IPS-NIHi7 (cell line): Measurements from ENCODE around the gene USP22.
"Not testable (repeated sequence)": the region's sequence is repeated elsewhere in the genome, so short reads cannot be mapped to it uniquely, and the experiment has no call there.

Experiments
- DNase-seq: peaks from one replicate; pipeline ENCODE4 v3.0.0; 2012; ENCODE audit warnings: mixed read lengths; ENCODE audit errors: extremely low spot score

The USP22 gene

DNA sequence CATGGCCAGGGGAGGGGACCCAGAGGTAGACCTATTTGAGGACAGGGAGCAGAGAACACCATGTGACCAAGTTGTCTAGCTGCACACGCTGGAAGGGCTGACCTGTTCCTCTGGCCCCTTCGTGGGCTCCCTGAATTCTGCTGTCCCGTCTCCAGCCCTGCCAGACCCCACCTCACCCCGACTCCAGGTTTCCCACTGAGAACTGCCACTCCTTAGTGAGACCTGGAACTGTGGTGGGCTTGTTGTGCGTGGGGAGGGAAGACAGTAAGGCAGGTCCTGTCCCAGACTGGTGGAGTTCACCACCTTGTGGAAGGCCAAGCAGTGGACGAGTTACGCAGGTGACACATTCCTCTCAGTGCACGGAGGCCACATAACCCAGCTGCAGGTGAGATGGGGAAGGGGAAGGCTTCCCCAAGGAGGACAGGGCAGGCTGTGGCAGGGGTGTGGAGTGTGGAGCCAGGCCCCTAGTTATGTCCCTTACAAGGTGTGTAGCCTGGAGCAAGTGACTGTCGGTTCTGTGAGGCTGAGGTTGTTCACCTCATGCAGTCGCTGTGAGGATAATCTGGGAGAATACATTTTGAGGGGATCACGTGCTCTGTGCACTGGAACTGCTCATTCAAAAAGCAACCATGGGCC is 54.7 kb downstream of the USP22 start:
- DNase-seq = no peak

DNA sequence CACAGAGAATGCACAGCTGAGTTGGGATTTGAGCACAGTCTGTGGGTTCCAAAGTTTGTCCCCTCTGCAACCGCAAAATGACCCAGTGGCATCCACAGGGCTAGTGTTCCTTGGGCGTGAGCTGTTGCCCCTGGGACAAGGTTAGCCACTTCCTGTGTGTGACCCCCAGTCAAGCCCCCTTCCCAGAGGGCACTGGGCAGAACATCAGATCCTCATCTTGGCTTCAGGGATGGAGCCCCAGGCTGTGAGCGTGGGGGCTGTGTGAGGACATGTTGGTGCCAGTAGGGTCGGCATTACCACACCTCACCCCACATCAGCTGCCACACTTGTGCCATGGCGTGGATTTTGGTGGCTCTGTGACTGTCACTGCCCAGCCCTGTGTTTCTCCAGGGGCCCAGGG is 55.3 kb downstream of the USP22 start:
- no peak for DNase-seq

- DNase-seq = no peak
Observed at GRCh38 chr17:20986767-20987510, 55.9 kb downstream of the USP22 start.

- DNase-seq = no peak
Observed at GRCh38 chr17:20983359-20983637, 59.5 kb downstream of the USP22 start.

GRCh38 chr17:20982589-20983358 is 60.0 kb downstream of the USP22 start:
- no peak for DNase-seq

DNA sequence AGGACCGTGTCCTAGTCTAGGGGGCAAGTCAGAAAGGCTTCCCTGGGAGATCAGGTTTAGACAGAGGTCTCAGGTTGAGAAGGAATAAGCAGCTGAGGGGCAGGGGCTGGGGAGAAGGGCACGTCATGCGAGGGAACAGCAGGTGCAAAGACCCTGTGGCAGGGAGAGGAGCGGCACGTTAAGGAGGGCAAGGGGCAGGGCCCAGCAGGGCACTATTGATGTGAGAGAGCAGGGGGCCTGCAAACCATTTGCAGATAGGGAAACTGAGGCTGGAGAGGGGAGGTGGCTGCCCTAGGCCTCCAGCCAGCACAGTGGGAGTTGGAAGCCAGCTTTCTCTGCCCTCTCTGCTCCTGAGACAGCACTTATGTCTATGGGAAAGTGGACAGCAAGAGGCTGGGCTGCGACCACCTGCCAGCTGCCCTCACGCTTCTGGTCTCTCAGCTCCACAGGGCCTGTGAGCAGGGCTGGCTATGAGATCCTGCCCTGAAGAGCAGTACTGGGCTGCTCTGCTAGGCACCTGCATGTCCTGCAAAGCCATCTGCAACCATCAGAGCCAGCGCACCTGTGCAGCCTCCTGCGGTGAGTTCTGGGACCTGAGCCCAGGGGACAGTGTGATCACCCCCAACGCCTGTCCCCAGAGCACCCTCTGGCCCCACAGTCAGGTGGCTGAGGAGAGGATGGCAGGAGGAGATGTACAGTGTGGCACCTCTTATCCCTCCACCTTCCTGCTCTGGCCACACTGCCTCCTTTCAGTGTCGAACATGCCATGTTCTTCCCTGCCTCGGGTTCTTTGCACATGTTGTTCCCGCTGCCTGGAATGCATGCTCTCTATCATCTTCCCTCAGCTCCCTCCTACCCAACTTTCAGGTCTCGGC is 61.5 kb downstream of the USP22 start:
- DNase-seq = no peak

DNA sequence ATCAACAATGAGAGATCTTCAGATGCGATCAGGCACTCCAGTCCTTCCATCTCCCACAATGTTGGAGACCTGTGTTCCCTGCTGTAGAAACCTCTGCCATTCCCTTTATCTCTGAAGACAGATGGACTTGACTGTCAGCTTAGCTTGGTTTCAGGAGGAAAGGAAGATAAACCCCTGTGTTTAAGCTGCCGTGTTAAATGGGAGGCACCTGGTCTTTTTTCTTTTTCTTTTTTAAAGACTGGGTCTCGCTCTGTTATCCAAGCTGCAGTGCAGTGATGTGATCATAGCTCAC is 63.1 kb downstream of the USP22 start:
- DNase-seq = no peak

GRCh38 chr17:20979007-20979791 is 63.6 kb downstream of the USP22 start:
- not testable (repeated sequence) for DNase-seq

DNA sequence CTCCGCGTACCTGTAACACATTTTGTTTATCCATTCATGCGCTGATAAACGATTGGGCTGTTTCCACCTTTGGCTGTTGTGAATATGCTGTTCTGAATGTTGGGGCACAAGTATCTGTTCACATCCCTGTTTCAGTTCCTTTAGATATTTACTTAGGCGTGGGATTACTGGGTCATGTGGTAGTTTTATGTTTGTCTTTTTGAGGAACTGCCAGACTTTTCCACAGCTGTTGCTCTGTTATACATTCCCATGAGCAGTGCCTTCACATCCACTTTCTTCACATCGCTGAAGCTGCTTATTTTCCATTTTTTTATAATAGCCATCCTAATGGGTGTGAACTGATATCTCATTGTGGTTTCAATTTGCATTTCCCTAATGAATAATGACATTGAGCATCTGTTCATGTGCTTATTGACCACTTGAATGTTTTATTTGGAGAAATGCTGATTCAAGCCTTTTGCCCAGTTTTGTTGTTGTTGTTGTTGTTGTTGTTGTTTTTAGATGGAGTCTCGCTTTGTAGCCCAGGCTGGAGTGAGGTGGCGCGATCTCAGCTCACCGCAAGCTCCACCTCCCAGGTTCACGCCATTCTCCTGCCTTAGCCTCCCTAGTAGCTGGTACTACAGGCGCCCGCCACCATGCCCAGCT is 65.1 kb downstream of the USP22 start:
- DNase-seq = not testable (repeated sequence)

DNA sequence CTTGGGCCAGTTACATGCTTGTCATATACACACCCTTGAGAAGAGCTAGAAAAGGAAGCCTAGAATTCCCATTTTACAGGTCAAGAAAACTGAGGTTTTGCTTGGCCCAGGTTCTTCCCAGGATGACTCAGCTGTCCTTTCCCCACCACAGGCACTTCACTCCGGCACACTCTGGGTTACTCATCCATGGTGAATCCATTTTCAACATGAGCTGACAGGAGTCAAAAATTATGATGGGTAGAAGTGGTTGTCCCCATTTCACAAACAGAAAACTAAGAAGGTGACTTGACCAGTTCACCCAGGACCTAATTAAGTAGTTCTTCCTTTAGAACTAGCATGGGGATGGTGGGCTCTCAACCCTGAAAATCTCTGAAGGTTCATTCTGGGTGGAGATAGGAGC is 67.2 kb downstream of the USP22 start:
- DNase-seq = no peak

- DNase-seq = no peak
Observed at GRCh38 chr17:20970329-20970728, 72.5 kb downstream of the USP22 start.

DNA sequence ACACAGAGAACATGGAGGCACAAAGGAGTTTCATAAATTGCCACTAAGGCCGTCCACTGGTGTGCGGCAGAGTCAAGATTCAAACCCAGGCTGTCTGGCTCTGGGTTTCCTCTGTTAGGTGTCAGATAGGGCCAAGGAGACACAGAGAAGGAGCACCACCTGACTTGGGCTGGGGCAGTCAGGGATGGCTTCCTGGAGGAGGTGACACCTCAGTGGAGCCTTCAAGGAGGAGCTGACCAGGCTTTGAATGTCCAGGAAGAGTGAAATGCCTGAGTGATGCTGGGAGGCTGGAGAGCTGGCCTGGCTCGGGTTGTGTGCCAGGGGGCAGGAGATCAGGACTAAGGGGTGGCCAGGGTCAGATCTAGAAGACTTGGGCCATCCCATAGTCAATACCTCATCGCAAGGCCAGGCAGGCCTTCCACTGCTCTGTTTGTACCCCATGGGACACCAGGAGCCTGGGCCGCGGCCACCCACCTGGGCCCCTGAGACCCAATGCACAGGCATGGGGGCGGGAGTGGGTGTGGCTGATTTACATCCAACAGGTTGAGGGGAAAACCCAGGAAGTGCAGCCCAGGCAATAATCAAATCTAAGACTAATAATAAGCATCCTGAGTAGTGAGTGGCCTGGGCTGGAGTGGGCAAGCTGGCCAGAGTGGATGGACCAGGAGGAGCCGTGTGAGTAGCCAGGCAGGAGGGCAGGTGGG is 73.7 kb downstream of the USP22 start:
- DNase-seq = no peak

GRCh38 chr17:20967776-20968175 is 75.0 kb downstream of the USP22 start:
- no peak for DNase-seq

DNA sequence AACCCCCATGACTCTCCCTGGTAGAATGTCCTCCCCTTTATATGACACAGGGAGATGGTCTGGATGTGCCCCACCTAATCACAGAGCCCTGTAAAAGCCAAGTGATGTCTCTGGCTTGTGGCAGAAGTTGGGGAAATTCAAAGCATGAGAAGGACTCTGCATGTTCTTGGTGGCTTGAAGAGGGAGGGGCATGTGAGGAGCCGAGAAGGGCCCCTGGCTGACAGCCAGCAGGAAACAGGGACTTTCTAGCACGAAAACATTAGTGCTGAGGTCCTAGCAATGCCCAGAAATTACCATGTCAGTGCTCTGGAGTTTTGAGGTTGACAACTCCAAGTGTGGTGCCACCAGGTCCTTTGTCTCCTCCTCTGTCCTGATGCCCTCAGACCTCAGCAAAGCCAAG is 75.9 kb downstream of the USP22 start:
- DNase-seq = no peak

DNA sequence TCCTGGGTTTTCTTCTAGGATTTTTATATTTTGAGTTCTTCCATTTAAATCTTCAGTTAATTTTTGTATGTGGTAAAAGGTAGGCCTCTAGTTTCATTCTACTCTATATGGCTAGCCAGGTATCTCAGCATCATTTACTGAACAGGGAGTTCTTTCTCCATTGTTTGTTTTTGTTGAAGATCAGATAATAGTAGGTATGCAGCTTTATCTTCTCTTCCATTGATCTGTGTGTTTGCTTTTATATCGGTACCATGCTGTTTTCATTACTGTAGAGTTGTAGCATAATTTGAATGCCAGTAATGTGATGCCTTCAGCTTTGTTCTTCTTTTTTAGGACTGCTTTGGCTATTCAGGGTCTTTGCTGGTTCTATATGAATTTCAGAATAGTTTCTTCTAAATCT is 77.3 kb downstream of the USP22 start:
- no peak for DNase-seq

DNA sequence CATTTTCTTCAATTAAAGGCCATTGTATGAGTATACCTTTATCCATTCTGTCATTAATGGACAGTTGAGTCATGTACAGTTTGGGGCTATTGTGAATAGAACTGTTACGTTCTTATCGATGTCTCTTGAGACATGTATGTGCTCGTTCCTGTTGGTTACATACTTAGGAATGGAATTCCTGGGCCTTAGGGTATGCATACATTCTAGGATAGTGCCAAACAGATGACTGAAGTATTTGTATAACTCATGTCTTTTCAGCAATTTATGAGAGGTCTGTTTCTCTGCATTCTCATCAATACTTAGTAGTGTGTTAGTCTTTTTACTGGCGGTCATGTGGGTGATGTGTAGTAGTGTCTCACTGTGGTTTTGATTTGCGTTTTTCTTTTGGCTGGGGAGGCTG is 81.2 kb downstream of the USP22 start:
- DNase-seq = no peak

- no peak for DNase-seq
Observed at GRCh38 chr17:20960871-20961270, 81.9 kb downstream of the USP22 start.

DNA sequence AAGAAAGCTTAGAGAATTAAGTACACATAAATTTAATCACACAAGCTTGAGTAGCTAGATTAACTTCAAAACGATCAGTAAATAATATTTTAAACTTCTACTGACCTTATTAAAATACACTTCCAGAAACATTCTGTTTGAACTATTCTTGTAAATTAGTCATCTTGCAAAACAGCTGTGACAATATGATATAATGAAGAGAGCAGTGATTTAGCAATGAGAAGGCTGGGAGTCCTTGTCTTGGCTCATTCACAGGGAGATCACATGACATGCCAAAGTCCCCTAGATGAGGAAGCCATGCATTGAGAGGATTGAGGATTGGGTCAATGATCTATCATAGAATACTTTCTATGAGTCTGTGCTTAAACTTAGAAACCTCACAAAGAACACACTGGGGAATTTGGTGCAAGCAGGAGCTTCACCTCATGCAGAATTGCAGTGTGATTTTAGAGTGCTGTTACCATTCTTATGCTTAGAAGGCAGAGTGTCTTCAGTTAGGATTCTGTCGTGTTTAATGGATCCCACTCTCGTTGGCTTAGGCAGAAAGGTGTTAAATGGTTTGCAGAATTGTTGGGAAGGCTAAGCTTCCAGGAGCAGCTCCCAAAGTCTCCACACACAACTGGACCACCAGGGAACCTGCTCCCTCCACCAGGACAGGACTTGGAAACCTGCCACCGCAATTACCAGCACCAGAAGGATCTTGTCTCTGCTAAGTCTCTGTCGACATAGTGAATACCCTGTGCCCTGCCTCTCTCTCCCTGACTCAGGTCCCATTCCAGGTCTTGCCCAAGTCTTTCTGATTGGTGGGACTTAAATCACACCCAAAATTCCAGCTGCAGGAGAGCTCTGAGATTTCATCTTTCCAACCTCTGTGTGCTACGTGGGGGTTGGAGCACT is 87.1 kb downstream of the USP22 start:
- DNase-seq = no peak

- DNase-seq = no peak
Observed at GRCh38 chr17:20954794-20955193, 88.0 kb downstream of the USP22 start.
